ENCODE results near the gene HMOX1. TPM values are rescaled to one million over a fixed set of nuclear protein-coding genes. Genes with fewer than 3 reads are reported as not detected.

Gene HMOX1
- total and polyA plus RNA-seq, 2 of the 8 experiments (the other 6 are each of a cell fraction or from before 2014, with no cell fraction given): 25.0 to 41.6 TPM

GRCh38 chr22:35384527-35384926 is 3.6 kb downstream of the HMOX1 start:
- FAIRE-seq: no peak
- CTCF ChIA-PET (ENCODE audit: partially characterized antibody): interaction anchor here (2.7 to 6.4 kb wide), 2 partner anchors 13 to 33 kb away, joined by 9 to 39 read pairs; no protein-coding TSS in a partner anchor
- no peak for TF ChIP-seq CHD2 (IDR thresholded peaks at IDR 0.05; ENCODE audit: low read length)
- TF ChIP-seq CEBPB (IDR thresholded peaks at IDR 0.05; ENCODE audit: low read depth, low read length): no peak
- no peak for TF ChIP-seq MAFK (IDR thresholded peaks at IDR 0.05; ENCODE audit: low read depth, low read length)
- TF ChIP-seq KDM5A (IDR thresholded peaks at IDR 0.05; ENCODE audit: low read length): no peak
- no peak for TF ChIP-seq CTBP2 (IDR thresholded peaks at IDR 0.05; ENCODE audit: borderline replicate concordance, insufficient read depth, insufficient read length, low read length)
- TF ChIP-seq, protein P1, sequence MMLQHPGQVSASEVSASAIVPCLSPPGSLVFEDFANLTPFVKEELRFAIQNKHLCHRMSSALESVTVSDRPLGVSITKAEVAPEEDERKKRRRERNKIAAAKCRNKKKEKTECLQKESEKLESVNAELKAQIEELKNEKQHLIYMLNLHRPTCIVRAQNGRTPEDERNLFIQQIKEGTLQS (IDR thresholded peaks at IDR 0.05; ENCODE audit: insufficient read depth, low read depth, low read length): no peak
- no peak for TF ChIP-seq SRF (IDR thresholded peaks at IDR 0.05; ENCODE audit: low read depth, low read length)
- no peak for TF ChIP-seq ASH2L (IDR thresholded peaks at IDR 0.05; ENCODE audit: low read length)
- no peak for TF ChIP-seq ATF2 (IDR thresholded peaks at IDR 0.05; ENCODE audit: low read length)
- TF ChIP-seq CBX5 (IDR thresholded peaks at IDR 0.05; ENCODE audit: low read depth, low read length): no peak
- TF ChIP-seq JUN (IDR thresholded peaks at IDR 0.05; ENCODE audit: low read depth, low read length): no peak
- TF ChIP-seq SP2 (IDR thresholded peaks at IDR 0.05; ENCODE audit: low read length): no peak

More at GRCh38 chr22:35384527-35384926, 3.6 kb downstream of the HMOX1 start:
- peak overlapping the region; percentile 29 for H4K91ac ChIP-seq (replicated peaks; ENCODE audit: insufficient read length, low read length)
- POLR2A ChIA-PET (ENCODE audit: partially characterized antibody): interaction anchor here (1.6 to 57.4 kb wide), 3 partner anchors 9 to 30 kb away, joined by 5 to 1995 read pairs (median 5); partner anchors contain the start of gene MCM5
- no peak overlapping the region for H2BK12ac ChIP-seq (ENCODE audit: low read depth, low read length)
- no peak overlapping the region for H3K18ac ChIP-seq (ENCODE audit: extremely low read depth, low read length)
- H4K20me1 ChIP-seq (replicated peaks in 1 of 2; ENCODE audit: control insufficient read depth in 1 of 2, insufficient read depth in 2 of 2, low read length in 2 of 2): no peaks in the 10 kb centered on the region
- peaks cover 0 to 4% of the 10 kb centered on the region in 2 experiments; a peak in 1 of 4 replicates for H3K79me2 ChIP-seq (ENCODE audit: control insufficient read depth in 1 of 2, insufficient read depth in 2 of 2, low read length in 2 of 2)
- WGBS, 2 experiments (ENCODE audit: extremely low coverage in 1 of 2, insufficient coverage in 1 of 2, insufficient read length in 1 of 2, insufficient replicate concordance in 2 of 2, low coverage in 1 of 2, low lambda C conversion rate in 2 of 2, missing lambda C conversion rate in 1 of 2): 90% methylated on average over 4 of the region's 4 CpGs; no CpG with 5 or more reads in 1 of the 2 experiments
- H3K56ac ChIP-seq (replicated peaks; ENCODE audit: insufficient read length, low read depth, low read length): no peak overlapping the region
- no peak overlapping the region for H3K27ac ChIP-seq (ENCODE audit: low read depth, low read length)
- H3K4me3 ChIP-seq (ENCODE audit: extremely low read depth in 1 of 4, insufficient read depth in 2 of 4, low read depth in 3 of 4, low read length in 4 of 4): no peak overlapping the region
- no peak for DNase-seq (ENCODE audit: low read depth in 1 of 2, low spot score in 2 of 2)
- peaks cover 0 to 13% (median 2%) of the 10 kb centered on the region in 4 experiments; a peak in 2 of 8 replicates for H3K36me3 ChIP-seq (ENCODE audit: control insufficient read depth in 2 of 4, insufficient read depth in 4 of 4, low read length in 3 of 4)
- H2BK20ac ChIP-seq (ENCODE audit: low read length): no peak overlapping the region
- H2BK120ac ChIP-seq (replicated peaks; ENCODE audit: low read depth, low read length): no peak overlapping the region
- H3K79me1 ChIP-seq (ENCODE audit: low read depth, low read length): peaks cover 2% of the 10 kb centered on the region; the same call in 1 of the 2 replicates
- no peak overlapping the region for H2BK15ac ChIP-seq (ENCODE audit: low read length)
- H3K4ac ChIP-seq (replicated peaks; ENCODE audit: insufficient read length, low read depth, low read length): no peak overlapping the region
- H3K9me3 ChIP-seq (ENCODE audit: insufficient read depth in 2 of 2, low read depth in 1 of 2, low read length in 1 of 2): no peaks in the 10 kb centered on the region
- no peak overlapping the region for H2AFZ ChIP-seq (ENCODE audit: low read length)
- no peak overlapping the region for H3K4me2 ChIP-seq (ENCODE audit: insufficient read depth in 1 of 2, low read depth in 2 of 2, low read length in 2 of 2)
- no peak overlapping the region; the same call in 1 of the 2 replicates for H4K8ac ChIP-seq (ENCODE audit: extremely low read depth, insufficient read depth, low read length)
- peak overlapping the region; percentile 55; the same call in 1 of the 2 replicates for H2BK5ac ChIP-seq (ENCODE audit: low read depth, low read length)
- H3K4me1 ChIP-seq (replicated peaks in 1 of 4; ENCODE audit: control insufficient read depth in 3 of 4, insufficient read depth in 4 of 4, low read length in 3 of 4): peaks cover 3 to 13% (median 10%) of the 10 kb centered on the region in 4 experiments
- H3K9ac ChIP-seq (replicated peaks in 1 of 4; ENCODE audit: extremely low read depth in 1 of 4, low read depth in 3 of 4, low read length in 3 of 4): no peak overlapping the region
- H4K5ac ChIP-seq (ENCODE audit: insufficient read length, low read depth, low read length): no peak overlapping the region
- H3K27me3 ChIP-seq (replicated peaks in 1 of 4; ENCODE audit: control insufficient read depth in 3 of 4, extremely low read depth in 1 of 4, insufficient read depth in 3 of 4, low read length in 3 of 4): no peaks in the 10 kb centered on the region; a peak in 1 of 7 replicates
- no peak overlapping the region for H2AK5ac ChIP-seq (ENCODE audit: low read depth, low read length)
- peaks cover 6% of the 10 kb centered on the region; the same call in 1 of the 2 replicates for H3K23me2 ChIP-seq (ENCODE audit: low read depth, low read length)
- no peak overlapping the region for H3K14ac ChIP-seq (ENCODE audit: insufficient read length)
- no peak overlapping the region for H3K23ac ChIP-seq (ENCODE audit: insufficient read length)
